NCI-H2171 treated with DMSO at 0.1 percent for 48 hours (cell line): ENCODE data around the gene MT2A.

Experiments used
- DNase-seq: peaks from one replicate; lab custom pipeline; 2025; lab: John Stamatoyannopoulos, UW

MT2A gene

GRCh38 chr16:56639045-56639444 lies 30.7 kb downstream of the MT2A start:
- DNase-seq = no peak

- DNase-seq = no peak
These were observed 31.7 kb downstream of the MT2A start for GRCh38 chr16:56640076-56640475.

DNA sequence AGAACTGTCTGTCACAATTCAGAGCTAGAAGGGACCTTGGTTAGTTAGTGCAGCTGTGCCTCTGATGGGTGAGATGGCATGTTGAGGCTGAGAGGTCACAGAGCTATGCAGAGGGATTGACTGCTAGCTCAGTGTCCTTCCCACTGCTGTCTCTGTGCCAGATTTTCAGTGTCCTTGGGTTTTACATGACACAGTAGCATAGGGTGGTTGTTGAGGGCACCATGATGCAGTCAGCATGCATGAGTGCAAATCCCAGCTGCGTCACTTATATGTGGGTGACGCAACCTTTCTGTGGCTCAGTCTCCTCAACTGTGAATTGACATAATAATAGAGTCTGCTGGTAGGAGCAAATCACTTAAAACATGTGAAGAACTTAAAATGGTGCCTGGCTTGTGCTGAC lies 32.8 kb downstream of the MT2A start:
- DNase-seq = no peak

GRCh38 chr16:56643080-56643778 lies 34.8 kb downstream of the MT2A start:
- no peak for DNase-seq

DNA sequence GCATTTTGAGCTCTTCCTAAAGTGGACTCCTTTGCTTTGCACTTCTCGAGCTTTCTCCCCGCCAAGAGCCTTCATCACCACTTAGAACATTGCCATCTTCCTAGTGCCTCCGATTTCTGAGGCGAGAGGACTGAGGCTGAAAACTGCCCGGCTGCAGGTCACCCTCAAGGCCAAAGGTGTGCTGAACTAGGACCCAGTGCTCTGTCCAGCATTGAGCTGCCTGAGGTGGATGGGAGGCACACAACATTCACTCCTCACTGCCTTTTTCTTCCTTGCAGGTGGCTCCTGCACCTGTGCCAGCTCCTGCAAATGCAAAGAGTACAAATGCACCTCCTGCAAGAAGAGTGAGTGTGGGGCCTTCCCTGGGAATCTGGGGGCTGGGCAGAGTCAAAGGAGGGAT lies 35.4 kb downstream of the MT2A start:
- DNase-seq = no peak

DNA sequence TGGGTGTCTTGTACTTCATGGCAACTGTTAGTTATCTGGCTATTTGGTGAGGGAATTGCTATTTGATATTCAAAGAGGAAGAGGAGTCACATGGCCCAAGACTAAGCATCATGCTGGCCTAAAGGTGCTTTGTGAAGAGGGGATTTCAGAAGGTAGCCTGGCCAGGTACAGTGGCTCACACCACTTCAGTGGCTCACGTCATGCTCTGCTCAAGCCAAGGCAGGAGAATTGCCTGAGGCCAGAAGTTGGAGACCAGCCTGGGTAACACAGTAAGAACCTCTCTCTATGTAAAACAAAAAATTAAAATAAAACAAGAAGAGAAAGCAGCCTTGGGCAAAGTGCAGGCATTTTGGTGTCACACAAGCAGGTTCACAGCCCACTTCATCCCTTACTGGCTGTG lies 36.9 kb downstream of the MT2A start:
- DNase-seq = no peak

DNA sequence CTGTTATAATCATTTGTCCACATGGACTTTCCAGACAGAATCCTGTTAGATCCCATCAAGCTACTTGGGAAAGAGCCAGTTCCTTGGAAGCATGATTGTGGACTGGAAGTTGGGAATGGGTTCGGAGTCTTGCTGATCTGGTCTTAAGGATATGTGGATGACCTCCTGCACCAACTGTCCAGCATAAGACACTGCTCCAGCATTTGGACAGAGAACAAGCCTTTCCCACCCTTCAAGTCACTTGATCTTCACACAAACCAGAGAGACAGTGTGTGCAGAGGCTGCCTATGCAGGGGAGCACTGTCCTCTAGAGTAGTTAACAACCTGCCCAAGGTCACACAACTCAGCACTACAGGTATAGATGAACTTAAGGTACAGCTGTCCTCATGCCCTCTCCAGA lies 37.5 kb downstream of the MT2A start:
- DNase-seq = no peak

- DNase-seq = no peak
These were observed 39.5 kb downstream of the MT2A start for GRCh38 chr16:56647641-56648431.

DNA sequence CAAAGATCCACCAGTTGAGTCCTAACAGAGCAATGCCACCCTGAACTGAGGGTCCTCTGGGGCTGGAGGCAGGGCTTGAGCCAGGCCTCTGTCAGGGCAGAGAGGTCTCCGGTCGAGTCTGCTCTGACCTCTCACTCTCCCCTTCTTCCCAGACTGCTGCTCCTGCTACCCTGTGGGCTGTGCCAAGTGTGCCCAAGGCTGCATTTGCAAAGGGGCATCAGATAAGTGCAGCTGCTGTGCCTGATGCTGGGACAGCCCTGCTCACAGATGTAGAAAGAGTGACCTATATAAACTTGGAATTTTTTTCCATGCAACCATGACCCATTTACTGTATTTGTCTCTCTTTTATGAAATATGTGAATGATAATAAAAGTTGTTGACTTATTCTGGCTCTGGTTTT lies 40.9 kb downstream of the MT2A start:
- no peak for DNase-seq

GRCh38 chr16:56649820-56650219 lies 41.4 kb downstream of the MT2A start:
- no peak for DNase-seq

- no peak for DNase-seq
These were observed 43.2 kb downstream of the MT2A start, which contains the start of gene MT1B for GRCh38 chr16:56651586-56651985. Gene MT1B, plus strand, starts transcription at chr16:56651886. Its CDS starts 68 bp downstream, at chr16:56651954.

DNA sequence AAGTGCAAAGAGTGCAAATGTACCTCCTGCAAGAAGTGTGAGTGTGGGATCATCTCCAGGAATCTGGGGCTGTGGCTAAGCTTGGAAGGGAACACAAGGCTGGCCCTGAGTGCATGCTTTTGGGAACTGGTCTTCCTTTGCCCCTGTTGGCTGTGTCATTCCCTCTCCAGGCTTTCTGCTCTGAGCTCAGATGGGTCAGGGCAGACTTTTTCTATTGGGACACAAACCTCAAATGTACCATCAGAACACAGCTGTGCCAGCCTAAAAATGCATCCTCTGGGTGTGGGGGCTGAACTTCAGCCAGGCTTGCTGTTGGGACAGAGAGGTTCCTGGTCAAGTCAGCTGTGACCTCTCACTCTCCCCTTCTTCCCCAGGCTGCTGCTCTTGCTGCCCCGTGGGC lies 44.2 kb downstream of the MT2A start:
- no peak for DNase-seq

DNA sequence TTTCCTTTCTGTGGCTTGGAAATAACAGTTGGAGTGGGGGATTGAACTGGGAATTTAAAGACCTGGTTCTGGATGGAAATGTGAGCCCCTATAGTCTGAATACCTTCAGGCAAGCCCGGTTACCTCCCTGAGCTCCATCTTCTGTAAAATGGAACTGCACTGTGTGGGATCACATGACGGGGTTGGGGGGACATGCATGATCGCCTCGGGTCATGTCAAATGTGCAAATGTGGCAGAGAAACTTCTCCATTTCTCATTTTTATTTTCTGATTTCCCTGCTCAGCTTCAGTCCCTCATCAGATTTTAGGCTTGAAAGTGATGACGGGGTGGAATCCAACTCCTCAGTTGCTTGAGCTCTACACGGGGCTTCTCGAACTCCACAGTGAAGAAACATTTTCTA lies 44.8 kb downstream of the MT2A start:
- no peak for DNase-seq

GRCh38 chr16:56657555-56658326 lies 49.4 kb downstream of the MT2A start, which contains the start of gene MT1F:
Gene MT1F, plus strand, starts transcription at chr16:56657959. Its CDS starts 100 bp downstream, at chr16:56658059.
- DNase-seq = peak; percentile 67

GRCh38 chr16:56658327-56658875 lies 50.0 kb downstream of the MT2A start:
- DNase-seq = no peak
